ENCODE data around the gene PPP1R9A.

- TF ChIP-seq CTCF (IDR thresholded peaks at IDR 0.05) = no peak
- TF ChIP-seq ZFX (IDR thresholded peaks at IDR 0.05; ENCODE audit: borderline replicate concordance) = no peak
These were observed 321.9 kb downstream of the PPP1R9A start for GRCh38 chr7:95229301-95229700.
